B cell (primary cell): Measurements from ENCODE around the gene SUSD4. TPM values are rescaled to one million over a fixed set of nuclear protein-coding genes. Genes with fewer than 3 reads are reported as not detected.

Source experiments
- ATAC-seq: fragments of 200-7000 bp; cut with Tn5 transposase; one replicate; pipeline ENCODE4 v1.10.0; 2021; ENCODE audit warnings: low read depth, mild to moderate bottlenecking, moderate number of reproducible peaks, moderate library complexity
- CTCF ChIA-PET: fragments of 350-600 bp; sonication (Branson Sonifier 250); formaldehyde crosslinking; loops from one replicate; lab custom pipeline; 2021; ENCODE audit warnings: antibody characterized with exemption, inconsistent platforms; lab: Charles Lee
- POLR2A ChIA-PET: fragments of 350-600 bp; sonication (Branson Sonifier 250); formaldehyde crosslinking; loops from one replicate; lab custom pipeline; 2021; ENCODE audit warnings: antibody characterized with exemption; lab: Charles Lee
- DNase-seq: peaks from one replicate; pipeline ENCODE4 v3.0.0; 2013
- H2AFZ ChIP-seq: 2 replicates; pipeline ENCODE4 v1.6.1; 2012; ENCODE audit warnings: mild to moderate bottlenecking, low read depth, low read length; ENCODE audit not compliant: insufficient read depth, poor library complexity, severe bottlenecking
- H3K27ac ChIP-seq, 2 donors: 1 replicate in 1 of 2; 2 replicates in 1 of 2; pipeline ENCODE4 v1.5.1; 2012 to 2013; ENCODE audit warnings: low read length in 2 of 2, mild to moderate bottlenecking in 2 of 2, moderate library complexity in 1 of 2
- H3K27me3 ChIP-seq, 4 experiments: fragments of 200-600 bp in 1 of 4; sonication (generic) in 1 of 4; replicated peaks in 1 of 4; 1 replicate in 2 of 4; 2 replicates in 2 of 4; pipeline versions ENCODE4 v1.6.1 to v1.7.0; 2013 to 2016; ENCODE audit warnings: low read length in 3 of 4, mild to moderate bottlenecking in 2 of 4, mixed read lengths in 1 of 4, moderate library complexity in 1 of 4; ENCODE audit not compliant: insufficient read depth in 4 of 4, control insufficient read depth in 3 of 4; ENCODE audit errors: control extremely low read depth in 1 of 4
- H3K36me3 ChIP-seq, 2 experiments: replicated peaks in 1 of 2; 1 replicate in 1 of 2; 2 replicates in 1 of 2; pipeline versions ENCODE4 v1.6.1 to v1.7.1; 2013; ENCODE audit warnings: low read length in 1 of 2; ENCODE audit not compliant: insufficient read depth in 2 of 2, control insufficient read depth in 1 of 2; ENCODE audit errors: control extremely low read depth in 1 of 2, extremely low read depth in 1 of 2
- H3K4me1 ChIP-seq, 2 donors: fragments of 200-600 bp in 1 of 2; sonication (generic) in 1 of 2; 1 replicate in 1 of 2; 2 replicates in 1 of 2; pipeline versions ENCODE4 v1.5.1 to v1.6.1; 2013 to 2017; ENCODE audit warnings: low read length in 2 of 2; ENCODE audit not compliant: control insufficient read depth in 2 of 2, insufficient read depth in 2 of 2
- H3K4me2 ChIP-seq: replicated peaks from 2 replicates; pipeline ENCODE3; 2012; ENCODE audit warnings: mild to moderate bottlenecking, low read depth, low read length; ENCODE audit not compliant: poor library complexity, severe bottlenecking
- H3K4me3 ChIP-seq, 5 experiments: fragments of 200-600 bp in 1 of 5; sonication (generic) in 1 of 5; 1 replicate in 3 of 5; 2 replicates in 2 of 5; pipeline versions ENCODE4 v1.5.1 to v1.7.0; 2011 to 2016; ENCODE audit warnings: low read length in 4 of 5, mild to moderate bottlenecking in 4 of 5, low read depth in 2 of 5, control low read depth in 1 of 5, moderate library complexity in 1 of 5; ENCODE audit not compliant: insufficient read depth in 1 of 5; ENCODE audit errors: control extremely low read depth in 1 of 5, extremely low read depth in 1 of 5
- H3K79me2 ChIP-seq: fragments of 200-600 bp; sonication (generic); one replicate; pipeline ENCODE4 v1.6.0; 2016; ENCODE audit warnings: low read length; ENCODE audit not compliant: control insufficient read depth, insufficient read depth
- H3K9ac ChIP-seq: fragments of 200-600 bp; sonication (generic); 2 replicates; pipeline ENCODE4 v1.6.1; 2017; ENCODE audit warnings: mild to moderate bottlenecking, low read length, moderate library complexity
- H3K9me3 ChIP-seq, 3 donors: one replicate each; pipeline versions ENCODE4 v1.6.1 to v1.7.1; 2013; ENCODE audit warnings: low read length in 2 of 3; ENCODE audit not compliant: control insufficient read depth in 2 of 3, insufficient read depth in 1 of 3; ENCODE audit errors: control extremely low read depth in 1 of 3
- H4K20me1 ChIP-seq: 2 replicates; pipeline ENCODE4 v1.6.0; 2012; ENCODE audit warnings: mild to moderate bottlenecking, low read length; ENCODE audit not compliant: insufficient read depth, control insufficient read depth, poor library complexity, severe bottlenecking
- H3K27ac Mint-ChIP-seq: one replicate; pipeline ENCODE4 v1.8.0; 2021; ENCODE audit warnings: mixed read lengths
- H3K27me3 Mint-ChIP-seq: one replicate; pipeline ENCODE4 v1.8.0; 2021; ENCODE audit warnings: mixed read lengths
- H3K4me1 Mint-ChIP-seq: one replicate; pipeline ENCODE4 v1.8.0; 2021; ENCODE audit warnings: mixed read lengths
- H3K4me3 Mint-ChIP-seq: one replicate; pipeline ENCODE4 v1.8.0; 2021; ENCODE audit warnings: mixed read lengths
- H3K9me3 Mint-ChIP-seq: one replicate; pipeline ENCODE4 v1.8.0; 2022; ENCODE audit warnings: mixed read lengths; ENCODE audit not compliant: insufficient read depth
- EZH2 ChIP-seq: IDR thresholded peaks from 2 replicates; pipeline ENCODE4 v1.6.1; 2012; ENCODE audit warnings: borderline replicate concordance, low read depth, mild to moderate bottlenecking, moderate library complexity, low read length; ENCODE audit not compliant: insufficient read depth, poor library complexity, severe bottlenecking
- WGBS: methylation state at CpG from one replicate; pipeline ENCODE4 v1.1.5; 2013; ENCODE audit warnings: missing lambda C conversion rate; ENCODE audit not compliant: insufficient coverage; 5-methylcytosine and 5-hydroxymethylcytosine counted together
- intact Hi-C: fragments of 100-400 bp; cut with micrococcal nuclease; formaldehyde crosslinking; loops from one replicate; pipeline ENCODE4 v1.10.0; 2022
- polyA plus RNA-seq: library from polyadenylated mRNA; depleted of rRNA; stranded (reverse); fragments of >200 nt; gene quantifications from 2 replicates; pipeline ENCODE4 v1.2.3, GENCODE V29; 2012
- total RNA-seq, 2 donors: library from RNA; stranded (reverse); fragments of 120-200 nt in 1 of 2; gene quantifications; 1 replicate in 1 of 2; 2 replicates in 1 of 2; pipeline versions ENCODE4 v1.2.3 to v1.2.4, GENCODE V29; 2013 to 2022
- TF ChIP-seq, protein P1 (sequence below): fragments of 200-600 bp; IDR thresholded peaks from one replicate; pipeline ENCODE4 v1.8.0; 2022; ENCODE audit warnings: antibody characterized with exemption, mild to moderate bottlenecking

The SUSD4 gene
- total and polyA plus RNA-seq, 2 donors (not counting 1 experiment from before 2014, with no cell fraction given), result 0.13 TPM; not detected in 1

DNA sequence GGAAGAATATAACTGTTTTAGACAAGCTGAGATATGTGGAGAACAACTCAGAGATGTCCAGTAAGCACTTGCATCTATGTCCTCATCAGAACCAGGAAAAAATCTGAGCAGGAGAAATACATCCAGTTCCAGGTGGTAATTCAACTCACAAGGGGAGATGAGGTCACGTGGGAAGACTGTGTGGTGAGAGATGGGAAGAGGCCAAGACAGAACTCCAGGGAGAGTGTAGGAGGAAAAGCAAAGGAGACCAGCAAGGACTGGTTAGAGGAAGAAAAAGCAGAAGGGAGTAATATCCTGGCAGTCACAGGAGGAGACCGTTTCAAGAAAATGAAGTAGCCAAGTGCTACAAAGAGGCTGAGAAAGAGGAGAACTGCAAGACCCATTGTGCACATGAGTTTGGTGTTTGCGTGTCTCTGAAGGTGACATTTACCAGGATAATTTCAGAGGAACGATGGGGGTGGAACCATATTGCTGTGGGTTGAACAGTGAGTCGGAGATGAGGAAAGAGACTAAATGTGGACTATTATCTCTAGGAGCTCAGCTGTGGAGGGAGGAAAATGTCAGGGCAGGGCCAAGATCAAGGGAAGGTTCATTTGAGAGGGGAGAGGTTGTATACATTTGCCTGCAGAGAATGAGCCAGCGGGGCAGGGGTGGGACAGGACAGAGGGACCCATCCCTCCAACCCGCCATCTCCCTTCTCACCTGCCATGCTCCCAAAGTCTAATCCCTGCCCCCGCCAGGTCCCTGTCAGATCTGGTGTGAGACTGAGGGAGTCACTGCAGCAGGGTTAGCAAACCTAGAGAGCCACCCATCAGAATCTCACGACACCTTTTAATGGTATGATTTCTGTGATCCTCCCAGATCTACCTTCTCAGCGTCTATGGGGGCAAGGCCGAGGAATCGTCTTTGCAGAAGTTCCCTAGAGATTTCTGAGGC, 24.9 kb downstream of the SUSD4 start:
- Mint-ChIP-seq H3K27me3 (peaks cover 18% of the 10 kb centered on the region), H3K9me3 (no peaks in the 10 kb centered on the region), H3K4me1 (no peaks in the 10 kb centered on the region), H3K27ac (no peak overlapping the region), H3K4me3 (no peak overlapping the region)
- Histone ChIP-seq H3K79me2 (no peaks in the 10 kb centered on the region), H3K27me3 (no peaks in the 10 kb centered on the region), H4K20me1 (no peaks in the 10 kb centered on the region), H3K27ac (no peak overlapping the region), H3K4me1 (no peaks in the 10 kb centered on the region), H3K9ac (no peak overlapping the region), H2AFZ (no peak overlapping the region), H3K4me2 (no peak overlapping the region), H3K36me3 (no peaks in the 10 kb centered on the region), H3K9me3 (no peaks in the 10 kb centered on the region), H3K4me3 (no peak overlapping the region)
- intact Hi-C loops, result no loop called here
- no peak for ATAC-seq
- no peak for TF ChIP-seq EZH2
- TF ChIP-seq, protein P1, sequence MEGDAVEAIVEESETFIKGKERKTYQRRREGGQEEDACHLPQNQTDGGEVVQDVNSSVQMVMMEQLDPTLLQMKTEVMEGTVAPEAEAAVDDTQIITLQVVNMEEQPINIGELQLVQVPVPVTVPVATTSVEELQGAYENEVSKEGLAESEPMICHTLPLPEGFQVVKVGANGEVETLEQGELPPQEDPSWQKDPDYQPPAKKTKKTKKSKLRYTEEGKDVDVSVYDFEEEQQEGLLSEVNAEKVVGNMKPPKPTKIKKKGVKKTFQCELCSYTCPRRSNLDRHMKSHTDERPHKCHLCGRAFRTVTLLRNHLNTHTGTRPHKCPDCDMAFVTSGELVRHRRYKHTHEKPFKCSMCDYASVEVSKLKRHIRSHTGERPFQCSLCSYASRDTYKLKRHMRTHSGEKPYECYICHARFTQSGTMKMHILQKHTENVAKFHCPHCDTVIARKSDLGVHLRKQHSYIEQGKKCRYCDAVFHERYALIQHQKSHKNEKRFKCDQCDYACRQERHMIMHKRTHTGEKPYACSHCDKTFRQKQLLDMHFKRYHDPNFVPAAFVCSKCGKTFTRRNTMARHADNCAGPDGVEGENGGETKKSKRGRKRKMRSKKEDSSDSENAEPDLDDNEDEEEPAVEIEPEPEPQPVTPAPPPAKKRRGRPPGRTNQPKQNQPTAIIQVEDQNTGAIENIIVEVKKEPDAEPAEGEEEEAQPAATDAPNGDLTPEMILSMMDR, result no peak
- DNase-seq, result no peak
- 88% methylated on average over 10 of the region's 12 CpGs for WGBS
- ChIA-PET POLR2A (no interaction called here), CTCF (no interaction called here)

DNA sequence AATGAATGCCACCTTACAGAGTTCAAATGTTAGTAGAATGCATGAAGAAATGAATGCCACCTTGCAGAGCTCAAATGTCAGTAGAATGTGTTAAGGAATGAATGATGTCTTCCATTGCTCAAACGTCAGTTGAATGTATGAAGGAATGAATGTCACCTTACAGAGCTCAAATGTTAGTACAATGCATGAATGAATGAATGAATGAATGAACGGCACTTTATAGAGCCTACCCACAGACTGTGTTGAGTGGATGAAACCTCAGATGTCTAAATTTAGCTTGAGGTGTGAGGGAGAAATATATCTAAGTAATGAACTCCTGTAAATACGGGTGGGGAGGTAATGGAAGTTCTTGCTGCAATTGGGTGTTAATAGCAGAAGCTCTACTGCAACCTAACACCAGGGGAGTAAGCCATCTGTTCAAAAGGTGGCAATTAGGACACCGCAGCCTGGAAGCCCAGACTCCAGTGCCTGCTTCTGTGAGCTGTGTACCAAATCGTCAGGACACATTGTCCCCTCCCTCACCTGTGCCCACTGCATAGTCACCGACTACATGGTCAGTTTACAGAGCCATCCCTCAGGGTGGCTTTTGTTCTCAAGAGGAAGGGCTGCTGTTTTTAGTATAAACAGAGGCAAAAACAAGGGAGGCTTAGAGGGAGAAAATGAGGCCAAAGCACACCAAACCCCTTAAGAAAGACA, 26.7 kb downstream of the SUSD4 start:
- no peak for TF ChIP-seq EZH2
- TF ChIP-seq, protein P1, result no peak
- Histone ChIP-seq H3K9me3 (no peaks in the 10 kb centered on the region), H3K4me2 (no peak overlapping the region), H3K4me1 (no peaks in the 10 kb centered on the region), H3K9ac (no peak overlapping the region), H3K36me3 (no peaks in the 10 kb centered on the region), H3K27ac (no peak overlapping the region), H3K4me3 (no peak overlapping the region), H3K27me3 (no peaks in the 10 kb centered on the region), H4K20me1 (no peaks in the 10 kb centered on the region), H2AFZ (no peak overlapping the region), H3K79me2 (no peaks in the 10 kb centered on the region)
- intact Hi-C loops, result no loop called here
- Mint-ChIP-seq H3K9me3 (no peaks in the 10 kb centered on the region), H3K27me3 (peaks cover 18% of the 10 kb centered on the region), H3K4me3 (no peak overlapping the region), H3K27ac (no peak overlapping the region), H3K4me1 (no peaks in the 10 kb centered on the region)
- ATAC-seq, result no peak
- ChIA-PET POLR2A (no interaction called here), CTCF (no interaction called here)
- no peak for DNase-seq
- 94% methylated on average over 4 of the region's 6 CpGs for WGBS
